ENCODE data around the gene POLR2L.

The POLR2L gene

DNA sequence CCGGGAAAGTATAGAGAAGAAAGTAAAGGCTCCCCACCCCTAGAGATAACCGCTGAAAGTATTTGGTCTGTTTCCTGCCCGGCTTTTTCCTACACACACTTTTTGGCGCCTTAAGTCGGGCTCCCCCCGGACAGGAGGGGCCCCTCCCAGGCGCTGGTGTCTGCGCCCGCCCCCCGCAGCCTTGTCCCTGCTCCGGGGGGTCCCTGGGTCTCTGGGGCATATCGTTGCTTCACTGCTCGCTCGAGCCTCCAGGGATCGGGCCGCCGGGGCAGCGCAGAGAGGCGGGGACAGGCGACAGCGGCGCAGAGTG, 15.5 kb downstream of the POLR2L start:
- DNase-seq (ENCODE audit: low read depth, low spot score): no peak

DNA sequence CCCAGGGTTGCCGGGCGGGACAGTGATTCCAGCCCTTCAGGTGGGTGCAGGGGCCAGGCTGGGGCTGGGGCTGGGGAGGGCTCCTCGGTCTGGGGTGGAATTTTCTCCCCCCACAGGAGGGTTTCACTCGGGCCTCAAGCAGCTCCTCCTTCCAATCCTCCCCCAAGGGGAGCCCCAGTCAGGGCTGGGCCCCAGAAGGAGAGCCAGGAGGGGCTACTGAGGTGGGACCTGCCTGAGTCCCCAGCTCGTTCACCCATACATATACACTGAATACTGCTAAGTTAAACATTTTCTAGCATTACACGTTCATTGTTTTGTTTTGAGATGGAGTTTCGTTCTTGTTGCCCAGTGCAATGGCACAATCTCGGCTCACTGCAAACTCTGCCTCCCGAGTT, 16.1 kb downstream of the POLR2L start:
- no peak for DNase-seq (ENCODE audit: low read depth, low spot score)

DNA sequence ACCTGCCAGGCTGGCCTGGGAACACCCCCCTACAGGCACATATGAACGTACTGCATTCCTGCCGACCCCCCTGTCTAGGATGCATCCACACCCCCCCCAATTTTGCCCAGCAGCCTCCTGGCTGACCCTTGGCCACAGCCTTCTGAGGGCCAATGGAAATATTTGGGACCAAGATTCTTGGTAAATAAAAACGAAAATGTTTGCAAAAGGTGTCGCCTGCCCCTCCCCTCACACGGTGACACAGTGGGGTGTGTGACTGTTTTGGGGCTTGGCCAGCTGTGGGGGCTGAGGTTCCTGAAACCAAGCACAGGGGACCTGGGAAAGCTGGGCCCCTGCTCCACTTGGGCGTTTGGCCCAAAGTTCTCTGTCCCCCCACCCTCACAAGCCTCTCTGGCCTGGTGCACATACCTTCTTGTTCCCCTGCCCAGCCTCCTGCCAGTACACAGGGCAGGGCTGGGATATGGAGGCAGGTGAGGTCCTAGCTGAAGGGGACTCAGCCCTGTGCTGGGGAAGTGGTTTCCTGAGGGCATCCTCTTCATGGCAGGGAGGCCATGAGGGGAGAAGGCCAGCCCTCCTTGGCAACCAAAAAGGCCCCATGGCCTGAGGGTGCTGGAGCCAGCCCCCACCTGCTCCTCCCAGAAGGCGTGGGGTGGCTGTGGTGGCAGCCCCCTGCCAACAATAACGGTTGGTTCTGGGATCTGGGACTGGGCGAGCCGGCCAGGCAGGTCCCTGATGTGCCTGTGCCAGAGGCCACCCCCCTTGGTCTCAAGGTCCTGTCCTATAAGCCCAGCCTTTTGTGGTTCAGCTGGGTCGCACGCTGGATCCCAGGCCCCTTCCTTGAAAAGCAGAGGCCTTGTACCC, 16.7 kb downstream of the POLR2L start:
- DNase-seq (ENCODE audit: low read depth, low spot score): no peak

DNA sequence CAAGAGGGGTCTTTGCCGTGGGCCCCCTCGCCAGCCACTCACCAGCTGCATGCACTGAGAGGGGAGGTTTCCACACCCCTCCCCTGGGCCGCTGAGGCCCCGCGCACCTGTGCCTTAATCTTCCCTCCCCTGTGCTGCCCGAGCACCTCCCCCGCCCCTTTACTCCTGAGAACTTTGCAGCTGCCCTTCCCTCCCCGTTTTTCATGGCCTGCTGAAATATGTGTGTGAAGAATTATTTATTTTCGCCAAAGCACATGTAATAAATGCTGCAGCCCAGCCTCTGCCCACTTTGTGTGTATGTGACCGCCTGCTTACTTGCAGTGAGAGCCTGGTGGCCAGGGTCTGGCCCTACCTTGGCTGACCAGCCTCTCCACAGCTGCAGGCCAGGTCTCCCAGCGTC, 17.4 kb downstream of the POLR2L start:
- no peak for DNase-seq (ENCODE audit: low read depth, low spot score)

DNA sequence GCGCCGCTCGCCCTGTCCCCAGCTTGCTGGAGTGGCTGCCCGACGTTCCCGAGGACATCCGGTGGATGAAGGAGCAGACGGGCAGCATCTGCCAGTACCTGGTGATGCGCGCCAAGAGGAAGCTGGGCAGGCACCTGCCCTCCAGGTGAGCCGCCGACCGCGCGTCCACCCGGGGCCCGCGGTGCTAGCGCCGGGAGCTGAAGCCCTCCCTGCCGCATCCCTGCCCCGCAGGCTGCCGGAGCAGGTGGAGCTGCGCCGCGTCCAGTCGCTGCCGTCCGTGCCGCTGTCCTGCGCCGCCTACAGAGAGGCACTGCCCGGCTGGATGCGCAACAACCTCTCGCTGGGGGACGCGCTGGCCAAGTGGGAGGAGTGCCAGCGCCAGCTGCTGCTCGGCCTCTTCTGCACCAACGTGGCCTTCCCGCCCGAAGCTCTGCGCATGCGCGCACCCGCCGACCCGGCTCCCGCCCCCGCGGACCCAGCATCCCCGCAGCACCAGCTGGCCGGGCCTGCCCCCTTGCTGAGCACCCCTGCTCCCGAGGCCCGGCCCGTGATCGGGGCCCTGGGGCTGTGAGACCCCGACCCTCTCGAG, 17.9 kb downstream of the POLR2L start:
- no peak for DNase-seq (ENCODE audit: low read depth, low spot score)

DNA sequence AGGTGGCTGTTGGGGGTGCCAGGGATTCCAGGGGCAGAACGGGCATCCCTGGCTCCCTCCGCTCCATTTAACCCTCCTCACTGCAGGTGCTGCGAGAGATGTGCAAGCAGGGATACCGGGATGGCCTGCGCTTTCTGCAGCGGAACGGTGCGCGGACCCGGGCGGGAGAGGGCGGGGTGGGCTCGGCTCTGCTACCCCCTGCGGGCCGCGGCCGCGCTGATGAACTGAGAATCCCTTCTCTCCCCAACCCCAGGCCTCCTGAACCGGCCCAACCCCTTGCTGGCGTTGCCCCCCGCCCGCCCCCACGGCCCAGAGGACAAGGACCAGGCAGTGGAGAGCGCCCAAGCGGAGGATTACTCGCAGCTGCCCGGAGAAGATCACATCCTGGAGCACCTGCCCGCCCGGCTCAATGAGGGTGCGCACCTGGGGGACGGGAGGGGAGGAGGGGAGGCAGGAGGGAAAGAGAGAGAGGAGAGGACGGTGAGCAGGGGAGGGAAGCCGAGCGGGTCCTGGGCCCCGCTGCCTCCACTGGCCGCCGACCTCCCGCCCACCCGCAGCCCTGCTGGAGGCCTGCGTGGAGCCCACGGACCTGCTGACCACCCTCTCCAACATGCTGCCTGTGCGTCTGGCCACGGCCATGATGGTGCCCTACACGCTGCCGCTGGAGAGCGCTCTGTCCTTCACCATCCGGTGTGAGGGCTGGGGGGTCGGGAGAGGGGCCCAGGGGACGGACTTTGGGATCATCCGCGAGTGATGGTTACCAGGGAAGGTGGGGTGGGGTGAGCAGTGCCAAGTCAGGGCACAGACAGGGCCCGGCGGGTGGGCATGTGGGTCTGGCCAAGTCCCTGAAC, 18.7 kb downstream of the POLR2L start:
- DNase-seq (ENCODE audit: low read depth, low spot score): no peak

DNA sequence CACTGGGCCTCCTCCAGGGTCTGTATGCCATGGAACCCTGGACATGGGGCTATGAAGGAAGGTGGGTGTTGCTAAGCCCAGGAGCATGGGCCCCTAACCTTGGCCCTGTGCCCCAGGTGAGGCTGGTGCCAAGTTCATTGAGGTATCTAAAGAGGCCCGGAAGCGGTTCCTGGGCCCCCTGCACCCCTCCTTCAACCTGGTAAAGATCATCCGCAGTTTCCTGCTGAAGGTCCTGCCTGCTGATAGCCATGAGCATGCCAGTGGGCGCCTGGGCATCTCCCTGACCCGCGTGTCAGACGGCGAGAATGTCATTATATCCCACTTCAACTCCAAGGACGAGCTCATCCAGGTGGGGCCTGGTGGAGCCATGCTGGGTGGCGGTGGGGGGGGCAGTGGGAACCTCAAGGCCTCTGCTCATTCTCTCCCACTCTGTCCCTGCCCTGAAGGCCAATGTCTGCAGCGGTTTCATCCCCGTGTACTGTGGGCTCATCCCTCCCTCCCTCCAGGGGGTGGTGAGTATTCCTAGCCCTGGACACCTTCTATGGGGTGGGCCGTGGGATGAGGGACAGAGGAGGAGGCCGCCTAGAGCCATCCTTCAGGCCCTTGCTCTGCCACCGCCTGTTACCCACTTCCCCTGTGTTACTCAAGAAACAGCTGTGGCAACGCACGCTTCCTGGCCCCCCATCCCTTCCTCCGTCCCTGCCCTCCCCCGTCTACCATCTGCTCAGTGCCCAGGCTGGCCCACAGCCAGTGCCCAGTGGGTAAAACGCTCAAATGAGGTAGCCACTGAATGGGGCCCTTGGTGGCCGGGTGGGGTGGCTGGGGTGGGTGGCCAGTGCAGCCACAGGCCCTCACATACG, 20.6 kb downstream of the POLR2L start:
- DNase-seq (ENCODE audit: low read depth, low spot score): no peak

DNA sequence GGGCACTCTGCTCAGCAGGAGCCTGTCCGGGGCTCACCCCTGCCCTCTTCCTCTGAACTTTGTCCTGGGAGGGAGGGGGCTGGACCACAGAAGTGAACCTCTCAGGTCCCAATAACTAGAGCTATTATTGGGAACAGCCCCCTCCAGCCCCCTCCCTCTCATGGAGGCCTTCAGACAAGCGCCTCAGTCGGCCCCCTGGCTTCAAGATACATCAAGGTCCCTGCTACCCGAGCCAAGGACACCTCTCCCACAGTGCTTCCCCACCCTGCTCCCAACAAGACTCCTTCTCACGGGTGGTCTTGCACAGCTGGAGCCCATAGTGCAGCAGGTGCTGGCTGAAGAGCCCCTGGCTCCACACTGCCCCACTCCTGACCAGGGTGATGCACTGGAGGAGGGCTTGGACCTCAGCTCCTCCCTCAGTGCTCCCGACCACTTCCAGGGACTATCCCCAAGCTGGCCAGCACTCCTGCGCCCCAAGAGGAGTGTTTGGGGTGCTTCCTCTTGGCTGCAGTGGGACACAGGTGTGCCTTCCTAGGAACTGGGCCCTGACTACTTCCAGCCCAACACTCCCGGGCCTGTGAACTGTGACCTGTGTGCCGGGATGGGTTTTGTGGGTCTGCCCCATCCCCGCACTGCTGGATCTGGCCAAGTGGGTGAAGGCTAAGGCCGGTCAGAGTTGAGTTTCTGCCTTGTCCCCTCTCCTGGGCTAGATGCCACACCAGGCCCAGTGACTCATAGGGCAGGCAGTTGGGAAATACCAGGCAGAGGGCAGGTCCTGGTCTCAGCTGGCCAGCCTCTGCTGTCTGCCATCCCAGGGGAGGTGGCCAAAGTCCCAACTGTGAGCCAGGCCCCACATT, 21.4 kb downstream of the POLR2L start:
- DNase-seq (ENCODE audit: low read depth, low spot score): peak; percentile 82

DNA sequence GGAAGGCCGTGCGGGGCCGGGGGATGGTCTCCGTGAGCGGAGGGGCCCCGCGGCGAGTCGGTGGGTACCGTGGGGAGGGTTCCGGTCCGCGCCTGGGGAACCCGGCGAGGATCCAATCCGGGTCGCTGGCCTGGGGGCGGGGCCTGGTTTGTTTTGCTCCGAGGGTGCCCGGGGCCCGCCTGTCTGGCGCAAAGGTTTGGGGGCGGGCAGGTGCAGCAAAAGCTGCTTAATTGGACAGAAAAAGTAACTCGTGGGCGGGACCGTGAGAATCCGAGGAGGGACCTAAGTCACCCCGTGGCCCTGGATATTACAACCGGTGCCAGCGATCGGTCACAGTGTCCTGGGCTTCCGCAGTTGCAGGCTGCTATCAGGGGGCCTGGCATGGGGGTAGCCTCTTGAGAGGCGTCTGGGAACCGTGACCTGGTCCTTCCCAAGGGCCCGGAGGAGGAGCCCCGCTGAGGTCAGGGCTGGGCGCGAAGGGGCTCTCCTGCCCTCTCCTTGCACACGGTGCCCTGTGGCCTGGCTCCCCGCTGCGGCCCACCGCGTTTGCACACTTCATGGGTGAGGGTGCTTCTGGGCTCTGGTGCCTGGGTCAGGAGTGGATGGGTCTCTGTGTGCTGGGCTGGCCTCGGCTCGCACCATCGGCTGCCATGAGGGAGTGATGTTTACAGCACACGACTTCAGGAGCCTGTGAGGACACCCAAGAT, 22.2 kb downstream of the POLR2L start:
- DNase-seq (ENCODE audit: low read depth, low spot score): peak; percentile 80

DNA sequence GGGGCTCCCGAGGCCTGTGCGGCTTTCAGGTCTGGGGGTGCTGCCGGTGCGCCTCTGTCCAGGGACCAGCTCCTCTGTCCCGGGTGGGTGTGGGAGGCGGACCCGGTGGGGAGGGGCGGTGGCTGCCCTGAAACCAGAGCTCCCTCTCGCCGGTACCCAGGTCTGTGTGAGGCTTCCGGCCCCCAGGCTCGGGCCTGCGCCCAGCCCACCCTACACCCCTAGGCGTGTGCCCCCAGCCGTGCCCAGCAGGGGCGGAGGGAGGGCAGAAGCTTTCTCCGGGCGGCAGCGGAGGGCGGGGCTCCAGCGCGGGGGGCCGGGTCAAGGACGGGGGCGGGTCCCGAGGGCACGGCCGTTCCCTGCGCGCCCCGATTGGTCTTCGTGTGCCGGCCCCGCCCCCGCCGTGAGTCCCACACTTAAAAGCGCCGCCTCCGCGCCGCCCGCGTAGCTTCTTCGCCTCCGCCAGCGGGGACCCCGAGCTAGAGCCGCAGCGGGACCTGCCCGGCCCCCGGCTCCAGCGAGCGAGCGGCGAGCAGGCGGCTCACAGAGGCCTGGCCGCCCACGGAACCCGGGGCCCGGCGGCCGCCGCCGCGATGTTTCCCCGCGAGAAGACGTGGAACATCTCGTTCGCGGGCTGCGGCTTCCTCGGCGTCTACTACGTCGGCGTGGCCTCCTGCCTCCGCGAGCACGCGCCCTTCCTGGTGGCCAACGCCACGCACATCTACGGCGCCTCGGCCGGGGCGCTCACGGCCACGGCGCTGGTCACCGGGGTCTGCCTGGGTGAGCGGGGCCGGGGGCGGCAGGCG, 23.0 kb downstream of the POLR2L start:
- DNase-seq (ENCODE audit: low read depth, low spot score): peak; percentile 95

DNA sequence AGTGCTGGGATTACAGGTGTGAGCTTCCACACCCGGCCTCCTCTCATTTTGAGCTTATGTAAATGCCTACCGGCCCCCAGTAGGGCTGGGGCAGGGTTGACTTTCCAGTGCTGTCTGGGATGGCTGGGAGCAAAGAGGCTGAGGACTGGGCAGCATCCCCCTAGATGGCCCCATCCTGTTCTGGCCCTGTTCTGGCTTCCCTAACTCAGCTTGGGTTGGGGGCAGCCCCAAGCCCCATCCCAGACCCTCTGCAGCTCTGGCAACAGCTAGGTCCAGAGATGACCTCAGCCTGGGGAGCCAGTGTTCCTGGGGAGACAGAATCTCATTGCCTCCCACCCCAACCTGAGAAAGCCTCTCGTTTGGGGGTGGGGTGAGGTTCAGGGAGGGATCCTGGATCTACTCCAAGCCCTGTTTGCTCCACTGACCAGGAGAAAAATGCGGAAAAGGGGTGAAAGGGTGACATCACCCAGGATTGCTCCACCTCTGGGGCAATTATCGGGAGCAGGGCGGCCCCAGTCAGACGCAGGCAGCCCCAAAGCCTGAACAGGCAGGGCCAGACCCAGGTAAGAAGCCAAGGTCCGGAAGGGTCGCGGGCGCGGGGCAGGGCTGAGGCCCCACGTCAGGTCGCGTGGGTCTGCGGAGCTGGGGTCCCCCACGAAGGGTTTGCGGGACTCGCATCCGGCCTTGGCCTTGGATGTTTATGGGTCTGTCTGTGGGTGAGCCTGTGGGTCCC, 23.8 kb downstream of the POLR2L start, which contains the start of gene PNPLA2:
TSS of gene PNPLA2 (plus strand) at position 519 of the 733 bp plus-strand sequence. CDS start 805 bp downstream, outside the sequence.
- no peak for DNase-seq (ENCODE audit: low read depth, low spot score)

DNA sequence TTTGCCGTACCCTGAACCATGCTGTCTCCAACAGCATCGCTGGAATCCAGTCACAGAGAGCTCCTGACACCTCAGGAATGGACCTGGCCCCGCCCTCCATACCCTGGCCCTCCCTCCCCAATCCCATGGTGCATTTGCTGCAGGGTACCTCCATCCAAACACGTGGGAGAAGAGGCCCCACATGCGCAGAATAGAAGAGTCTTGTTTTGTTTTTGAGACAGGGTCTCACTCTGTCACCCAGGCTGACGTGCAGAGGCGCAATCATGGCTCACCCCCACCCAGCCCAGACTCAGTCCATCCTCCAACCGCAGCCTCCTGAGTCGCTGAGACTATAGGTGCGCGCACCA, 25.9 kb downstream of the POLR2L start:
- DNase-seq (ENCODE audit: low read depth, low spot score): no peak

DNA sequence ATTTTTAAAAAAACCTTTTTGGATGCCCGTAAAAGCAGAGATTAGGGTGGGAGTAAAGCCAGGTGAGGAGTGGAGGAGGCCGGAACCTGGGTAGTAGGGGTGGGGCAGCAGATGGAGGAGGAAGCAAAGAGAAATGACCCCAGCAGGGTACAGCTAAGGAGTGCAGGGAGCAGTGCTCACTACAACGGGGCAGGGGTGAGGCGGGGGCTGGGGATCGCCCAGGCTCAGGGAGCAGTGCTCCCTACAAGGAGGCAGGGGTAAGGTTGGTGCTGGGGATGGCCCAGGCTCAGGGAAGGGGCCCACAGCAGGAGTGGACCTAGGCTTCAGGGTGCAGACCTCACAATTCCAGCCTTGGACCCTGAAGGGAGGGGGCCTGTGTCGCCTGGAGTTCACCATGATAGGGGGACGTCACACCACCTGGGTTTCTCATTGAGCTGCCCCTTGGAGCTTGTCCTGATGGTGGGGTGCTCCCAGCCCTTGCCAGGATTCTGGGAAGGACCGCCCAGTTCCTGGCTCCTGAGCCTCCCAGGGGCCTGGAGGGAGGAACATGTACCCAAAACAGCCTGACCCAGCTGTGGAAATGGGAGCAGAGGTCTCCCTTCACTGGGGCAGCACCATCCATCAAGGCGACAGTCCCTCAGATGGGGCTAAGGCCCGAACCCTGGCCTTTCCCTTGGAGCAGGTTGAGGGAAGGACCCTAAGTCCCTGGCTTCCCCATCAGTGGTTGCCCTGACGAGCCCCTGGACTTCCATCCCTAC, 26.5 kb downstream of the POLR2L start:
- no peak for DNase-seq (ENCODE audit: low read depth, low spot score)

DNA sequence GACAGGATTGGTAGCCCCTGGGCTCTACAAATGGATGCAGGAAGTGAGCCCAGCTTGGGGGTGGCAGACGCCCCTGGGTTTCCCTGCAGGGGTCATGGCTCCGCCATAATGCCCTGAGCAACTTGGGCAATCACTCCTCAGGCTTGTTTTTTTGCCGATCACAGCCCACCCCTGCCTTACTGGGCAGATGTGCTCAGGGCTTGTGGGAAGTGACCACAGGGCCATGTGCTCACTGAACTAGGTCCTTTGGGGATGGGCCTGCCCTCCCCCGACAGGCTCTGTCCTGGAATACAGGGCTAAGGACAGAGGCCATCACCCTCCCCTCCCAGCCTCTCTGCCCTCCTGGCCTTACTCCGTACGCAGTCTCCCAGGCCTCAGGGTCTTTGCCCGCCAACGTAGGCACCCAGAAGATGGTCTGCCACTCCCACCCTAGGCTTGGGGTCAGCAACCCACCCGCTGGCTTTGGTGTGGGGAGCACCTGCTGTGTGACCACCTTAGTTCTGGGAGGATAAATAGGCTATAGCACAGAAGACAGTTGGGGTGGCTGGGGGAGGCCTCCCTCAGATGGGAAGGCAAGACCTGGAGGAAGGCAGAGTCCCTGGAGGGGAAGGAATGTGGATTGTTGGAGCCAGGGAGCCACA, 28.8 kb downstream of the POLR2L start:
- DNase-seq (ENCODE audit: low read depth, low spot score): no peak

DNA sequence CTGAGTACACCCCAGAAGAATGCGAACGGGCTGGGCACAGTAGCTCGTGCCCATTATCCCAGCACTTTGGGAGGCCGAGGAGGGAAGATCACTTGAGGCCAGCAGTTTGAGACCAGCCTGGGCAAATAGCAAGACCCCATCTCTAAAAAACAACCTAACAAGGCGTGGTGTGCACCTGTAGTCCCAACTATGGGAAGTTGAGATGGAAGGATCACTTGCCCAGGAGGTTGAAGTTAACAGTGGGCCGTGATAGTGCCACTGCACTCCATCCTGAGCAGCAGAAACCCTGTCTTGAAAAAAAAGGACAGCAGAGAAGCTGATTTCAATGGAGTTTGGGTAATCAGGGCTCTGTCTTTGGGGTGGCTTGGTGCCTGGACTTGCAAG, 29.3 kb downstream of the POLR2L start:
- no peak for DNase-seq (ENCODE audit: low read depth, low spot score)

DNA sequence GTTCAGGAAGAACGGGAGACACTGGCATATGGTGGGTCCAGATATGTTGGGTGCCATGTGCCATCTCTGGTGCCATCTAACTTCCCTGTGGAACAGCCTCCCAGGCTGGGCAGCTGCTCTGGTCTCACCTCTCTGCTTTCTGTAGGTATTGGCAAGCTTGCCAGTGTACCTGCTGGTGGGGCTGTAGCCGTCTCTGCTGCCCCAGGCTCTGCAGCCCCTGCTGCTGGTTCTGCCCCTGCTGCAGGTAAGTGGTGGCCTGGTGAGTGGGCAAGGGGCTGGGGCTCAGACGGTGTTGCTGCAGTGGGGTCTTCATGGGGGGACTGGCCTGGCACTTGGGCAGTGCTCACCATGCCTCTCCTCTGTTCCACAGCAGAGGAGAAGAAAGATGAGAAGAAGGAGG, 29.9 kb downstream of the POLR2L start:
- no peak for DNase-seq (ENCODE audit: low read depth, low spot score)
